ENCODE measurements around the gene COL21A1.

GRCh38 chr6:56268266-56268665 lies 20.9 kb upstream of the COL21A1 start:
- TF ChIP-seq CTCF (IDR thresholded peaks at IDR 0.05) (no peak), POLR2A (IDR thresholded peaks at IDR 0.05) (no peak)

Data from vagina (tissue), 2 donors.